Mesenchymal stem cell (in vitro differentiated cells and primary cell): ENCODE measurements around the gene PHRF1.

Experiments used
- DNase-seq: peaks from one replicate; pipeline ENCODE4 v3.0.0-alpha.2; 2013
- H2AFZ ChIP-seq: one replicate; pipeline ENCODE4 v1.6.1; 2013; ENCODE audit warnings: low read depth, mild to moderate bottlenecking, control low read depth, inconsistent platforms, low read length, moderate library complexity
- H2AK5ac ChIP-seq: 2 replicates; pipeline ENCODE4 v1.6.1; 2013; ENCODE audit warnings: low read length, moderate library complexity, mild to moderate bottlenecking, inconsistent platforms; ENCODE audit not compliant: severe bottlenecking
- H2BK120ac ChIP-seq: one replicate; pipeline ENCODE4 v1.6.1; 2013; ENCODE audit warnings: low read depth, mild to moderate bottlenecking, inconsistent platforms, low read length, moderate library complexity
- H2BK12ac ChIP-seq, 2 experiments: one replicate each; pipeline ENCODE4 v1.6.1; 2013; ENCODE audit warnings: inconsistent platforms in 2 of 2, low read length in 2 of 2, mild to moderate bottlenecking in 2 of 2, moderate library complexity in 2 of 2, control low read depth in 1 of 2
- H2BK15ac ChIP-seq: one replicate; pipeline ENCODE4 v1.6.1; 2013; ENCODE audit warnings: mild to moderate bottlenecking, low read depth, inconsistent platforms; ENCODE audit not compliant: poor library complexity, severe bottlenecking
- H2BK5ac ChIP-seq: 2 replicates; pipeline ENCODE4 v1.6.1; 2013; ENCODE audit warnings: low read depth, mild to moderate bottlenecking, low read length, control low read depth, inconsistent platforms; ENCODE audit not compliant: poor library complexity, severe bottlenecking
- H3K14ac ChIP-seq, 2 experiments: one replicate each; pipeline ENCODE4 v1.6.1; 2013; ENCODE audit warnings: inconsistent platforms in 2 of 2, low read length in 2 of 2, control low read depth in 1 of 2, mild to moderate bottlenecking in 1 of 2, moderate library complexity in 1 of 2
- H3K18ac ChIP-seq, 2 experiments: one replicate each; pipeline ENCODE4 v1.6.1; 2013; ENCODE audit warnings: inconsistent platforms in 2 of 2, low read length in 2 of 2, control low read depth in 1 of 2, low read depth in 1 of 2, mild to moderate bottlenecking in 1 of 2
- H3K23ac ChIP-seq, 2 experiments: one replicate each; pipeline ENCODE4 v1.6.1; 2013; ENCODE audit warnings: inconsistent platforms in 2 of 2, low read length in 2 of 2, mild to moderate bottlenecking in 2 of 2, moderate library complexity in 2 of 2, control low read depth in 1 of 2
- H3K27ac ChIP-seq: 2 replicates; pipeline ENCODE4 v1.5.1; 2013; ENCODE audit warnings: mild to moderate bottlenecking, moderate library complexity, low read length, control low read depth, inconsistent platforms; ENCODE audit not compliant: poor library complexity, severe bottlenecking
- H3K27me3 ChIP-seq, 2 experiments: 2 replicates each; pipeline versions ENCODE4 v1.6.1 to v1.7.0; 2013; ENCODE audit warnings: low read length in 2 of 2, mild to moderate bottlenecking in 2 of 2, moderate library complexity in 2 of 2, control low read depth in 1 of 2, inconsistent platforms in 1 of 2; ENCODE audit not compliant: control insufficient read depth in 1 of 2, insufficient read depth in 1 of 2
- H3K36me3 ChIP-seq, 2 experiments: 2 replicates each; pipeline versions ENCODE4 v1.6.1 to v1.7.0; 2013; ENCODE audit warnings: low read length in 2 of 2, control low read depth in 1 of 2, inconsistent platforms in 1 of 2, low read depth in 1 of 2, mild to moderate bottlenecking in 1 of 2; ENCODE audit not compliant: insufficient read depth in 2 of 2, control insufficient read depth in 1 of 2
- H3K4ac ChIP-seq, 2 experiments: one replicate each; pipeline ENCODE4 v1.6.1; 2013; ENCODE audit warnings: inconsistent platforms in 2 of 2, low read length in 2 of 2, mild to moderate bottlenecking in 2 of 2, moderate library complexity in 2 of 2, control low read depth in 1 of 2, low read depth in 1 of 2
- H3K4me1 ChIP-seq: 2 replicates; pipeline ENCODE4 v1.6.1; 2013; ENCODE audit warnings: low read depth, low read length, control low read depth; ENCODE audit not compliant: control insufficient read depth, insufficient read depth
- H3K4me2 ChIP-seq: 2 replicates; pipeline ENCODE4 v1.6.1; 2013; ENCODE audit warnings: low read length, mild to moderate bottlenecking, inconsistent platforms; ENCODE audit not compliant: poor library complexity, severe bottlenecking
- H3K4me3 ChIP-seq, 2 experiments: 2 replicates each; pipeline versions ENCODE4 v1.5.1 to v1.7.0; 2013; ENCODE audit warnings: low read length in 2 of 2, mild to moderate bottlenecking in 2 of 2, control low read depth in 1 of 2, low read depth in 1 of 2; ENCODE audit not compliant: insufficient read depth in 1 of 2
- H3K79me1 ChIP-seq: replicated peaks from 2 replicates; pipeline ENCODE4 v1.6.1; 2013; ENCODE audit warnings: mild to moderate bottlenecking, control low read depth, low read length, inconsistent platforms; ENCODE audit not compliant: poor library complexity, severe bottlenecking
- H3K9ac ChIP-seq: 2 replicates; pipeline ENCODE4 v1.7.0; 2013; ENCODE audit warnings: mild to moderate bottlenecking, low read length, moderate library complexity
- H3K9me3 ChIP-seq: 2 replicates; pipeline ENCODE4 v1.7.0; 2013; ENCODE audit warnings: mild to moderate bottlenecking, low read length; ENCODE audit not compliant: control insufficient read depth
- H4K8ac ChIP-seq: one replicate; pipeline ENCODE4 v1.6.1; 2013; ENCODE audit warnings: inconsistent platforms, mild to moderate bottlenecking, low read length, moderate library complexity
- H4K91ac ChIP-seq: one replicate; pipeline ENCODE4 v1.6.1; 2013; ENCODE audit warnings: mild to moderate bottlenecking, low read length, inconsistent platforms
- WGBS: methylation state at CpG from one replicate; pipeline ENCODE4 v1.1.7; 2013; ENCODE audit warnings: mixed read lengths; 5-methylcytosine and 5-hydroxymethylcytosine counted together

PHRF1 gene

DNA sequence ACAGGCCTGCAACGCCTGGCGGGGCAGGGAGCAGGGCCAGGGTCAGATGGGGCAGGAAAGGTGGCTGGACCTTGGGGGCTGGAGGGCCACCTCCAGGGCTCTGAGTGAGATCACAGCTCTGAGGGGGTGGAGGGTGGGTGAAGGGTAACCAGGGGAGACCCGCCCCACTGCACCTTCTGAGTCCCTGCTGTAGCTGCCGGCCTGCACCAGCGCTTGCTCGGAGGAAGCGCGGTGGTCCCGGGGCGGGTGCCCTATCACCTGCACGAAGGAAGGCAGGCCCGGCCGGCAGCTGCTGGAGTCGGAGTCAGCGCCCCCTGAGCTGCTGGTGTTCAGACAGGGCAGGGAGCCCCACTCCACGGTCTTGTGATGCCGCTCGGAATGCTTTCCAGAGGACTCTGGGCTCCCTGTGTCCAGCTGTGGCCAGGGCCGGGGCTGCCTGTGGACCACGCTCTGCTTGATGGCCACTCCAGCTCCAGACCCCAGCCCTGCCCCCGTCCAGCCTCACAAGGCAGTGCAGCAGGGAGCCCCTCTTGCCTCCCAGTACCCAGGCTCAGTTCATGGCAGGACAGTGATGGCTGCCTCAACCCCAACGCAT, 19.5 kb upstream of the PHRF1 start:
- Histone ChIP-seq H3K4me1 (peaks cover 30% of the 10 kb centered on the region), H3K27ac (no peak overlapping the region), H3K23ac (no peak overlapping the region), H3K36me3 (no peaks in the 10 kb centered on the region), H3K9ac (no peak overlapping the region), H2BK12ac (no peak overlapping the region), H2BK120ac (no peak overlapping the region), H2AFZ (no peak overlapping the region), H3K18ac (no peak overlapping the region), H4K8ac (no peak overlapping the region), H3K4me3 (no peak overlapping the region), H2AK5ac (no peak overlapping the region), H3K9me3 (no peaks in the 10 kb centered on the region), H3K14ac (no peak overlapping the region), H3K79me1 (peaks cover 2% of the 10 kb centered on the region), H2BK5ac (no peak overlapping the region), H3K27me3 (peaks cover 12 to 86% of the 10 kb centered on the region in 2 experiments), H2BK15ac (no peak overlapping the region), H4K91ac (no peak overlapping the region), H3K4ac (no peak overlapping the region), H3K4me2 (no peak overlapping the region)
- WGBS = 82% methylated on average over 22 of the region's 22 CpGs
- DNase-seq = no peak

DNA sequence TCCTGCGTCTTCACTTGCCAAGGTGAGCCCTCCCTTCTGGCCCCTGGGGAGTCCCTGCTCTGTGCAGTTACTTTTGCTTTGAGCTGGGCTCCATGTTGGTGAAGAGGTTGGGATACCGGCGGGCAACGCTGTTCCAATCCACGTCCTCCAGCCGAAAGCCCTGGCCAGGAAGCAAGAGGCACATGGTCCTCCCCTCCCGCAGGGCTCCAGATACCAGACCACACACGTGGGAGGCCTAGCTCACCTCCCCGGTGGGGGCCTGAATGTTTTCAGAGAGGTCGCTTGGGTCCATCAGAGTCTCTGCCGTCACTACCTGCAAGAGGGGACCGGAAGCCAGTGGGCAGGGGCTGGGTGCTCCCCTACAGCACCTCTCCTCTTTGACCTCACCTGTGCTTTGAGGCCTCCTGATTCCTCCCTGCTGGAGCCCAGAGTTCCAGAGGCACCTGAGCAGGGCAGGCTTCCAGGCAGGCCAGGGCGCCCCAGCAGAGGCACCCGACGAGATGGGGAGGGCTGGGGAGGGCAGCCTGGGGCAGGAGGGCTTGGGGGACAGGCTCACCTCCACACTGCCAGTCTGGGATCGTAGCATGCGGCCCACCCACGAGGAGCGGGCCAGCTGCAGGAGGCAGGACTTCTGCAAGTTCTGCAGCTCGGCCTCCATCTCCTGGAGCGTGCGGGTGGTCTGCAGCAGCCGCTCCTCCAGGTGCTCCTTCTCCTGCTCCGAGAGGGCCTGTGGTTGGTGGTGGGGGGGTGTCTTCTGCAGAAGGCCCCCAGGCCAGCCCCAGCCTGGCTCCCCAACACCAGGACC, 18.7 kb upstream of the PHRF1 start:
- Histone ChIP-seq H3K4ac (no peak overlapping the region), H3K27ac (no peak overlapping the region), H2AK5ac (no peak overlapping the region), H3K4me3 (no peak overlapping the region), H2BK15ac (no peak overlapping the region), H3K14ac (no peak overlapping the region), H2AFZ (no peak overlapping the region), H3K27me3 (peaks cover 12 to 84% of the 10 kb centered on the region in 2 experiments), H3K9me3 (no peaks in the 10 kb centered on the region), H3K4me1 (peaks cover 37% of the 10 kb centered on the region), H3K36me3 (peaks cover 0 to 7% of the 10 kb centered on the region in 2 experiments), H3K18ac (no peak overlapping the region), H4K91ac (no peak overlapping the region), H2BK12ac (no peak overlapping the region), H2BK5ac (no peak overlapping the region), H3K4me2 (no peak overlapping the region), H2BK120ac (no peak overlapping the region), H4K8ac (no peak overlapping the region), H3K9ac (no peak overlapping the region), H3K23ac (no peak overlapping the region), H3K79me1 (peaks cover 9% of the 10 kb centered on the region)
- no peak for DNase-seq
- 88% methylated on average over 20 of the region's 24 CpGs for WGBS

DNA sequence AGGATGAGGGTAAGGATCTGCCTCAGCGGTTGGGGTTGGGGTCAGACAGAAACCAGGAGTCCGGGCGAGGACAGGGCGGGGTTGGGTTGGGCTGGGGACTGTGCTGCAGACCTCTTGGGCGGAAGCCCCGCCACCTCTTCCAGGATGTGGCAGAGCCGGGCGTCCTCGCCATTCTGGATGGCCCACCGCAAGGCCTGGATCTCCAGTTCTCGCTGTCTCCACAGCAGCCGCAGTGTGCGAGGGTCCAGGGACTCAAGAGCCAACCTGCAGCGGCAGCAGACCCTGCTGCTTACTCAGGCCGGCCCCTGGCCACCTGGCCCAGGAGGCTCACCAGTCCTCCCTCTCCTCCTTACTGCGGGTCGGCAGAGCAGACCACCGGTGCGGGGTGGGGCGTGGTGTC, 17.8 kb upstream of the PHRF1 start:
- Histone ChIP-seq H3K18ac (no peak overlapping the region), H2AK5ac (no peak overlapping the region), H3K27ac (no peak overlapping the region), H3K4me2 (no peak overlapping the region), H3K4me1 (peaks cover 44% of the 10 kb centered on the region), H2BK15ac (no peak overlapping the region), H3K4me3 (no peak overlapping the region), H3K9ac (no peak overlapping the region), H2BK120ac (no peak overlapping the region), H2AFZ (no peak overlapping the region), H3K14ac (no peak overlapping the region), H3K36me3 (peaks cover 0 to 17% of the 10 kb centered on the region in 2 experiments), H2BK5ac (no peak overlapping the region), H3K4ac (no peak overlapping the region), H4K8ac (no peak overlapping the region), H3K9me3 (no peaks in the 10 kb centered on the region), H2BK12ac (no peak overlapping the region), H4K91ac (no peak overlapping the region), H3K27me3 (peaks cover 12 to 79% of the 10 kb centered on the region in 2 experiments), H3K23ac (no peak overlapping the region), H3K79me1 (peaks cover 15% of the 10 kb centered on the region)
- DNase-seq = no peak
- 83% methylated on average over 19 of the region's 20 CpGs for WGBS

DNA sequence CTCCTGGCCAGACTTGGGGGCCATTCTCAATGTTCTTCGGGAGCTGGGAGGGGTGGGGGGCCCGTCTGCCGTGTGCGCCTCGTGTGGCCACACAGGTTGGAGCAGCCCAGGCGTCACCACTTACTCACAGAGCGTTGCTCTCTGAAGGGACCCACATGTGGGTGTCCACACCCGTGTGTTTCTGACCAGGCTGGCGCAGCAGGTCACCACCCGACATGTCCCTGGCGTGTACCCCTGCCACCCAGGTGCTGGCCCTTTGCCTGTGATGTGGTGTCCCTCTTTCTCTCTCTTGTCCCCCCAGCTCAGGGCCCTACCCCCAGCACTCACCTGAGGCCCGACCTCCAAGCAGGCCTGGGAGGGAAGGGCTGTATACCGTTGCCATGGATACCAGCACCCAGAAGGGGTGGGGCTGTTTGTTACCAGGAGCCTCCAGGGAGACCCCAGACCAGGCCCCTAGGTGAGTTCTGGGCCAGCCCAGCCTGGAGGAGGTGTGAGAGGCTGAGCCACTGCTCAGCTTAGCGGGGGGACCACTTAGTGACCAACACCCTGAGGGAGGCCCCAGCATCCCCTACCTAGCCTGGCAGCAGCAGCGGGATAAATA, 17.1 kb upstream of the PHRF1 start:
- peaks cover 48% of the 10 kb centered on the region for H3K4me1 ChIP-seq
- H4K8ac ChIP-seq = no peak overlapping the region
- no peak overlapping the region for H3K14ac ChIP-seq
- no peak overlapping the region for H2BK120ac ChIP-seq
- H3K9ac ChIP-seq = no peak overlapping the region
- no peak overlapping the region for H2AK5ac ChIP-seq
- no peak overlapping the region for H3K27ac ChIP-seq
- H3K23ac ChIP-seq = no peak overlapping the region
- no peak overlapping the region for H3K18ac ChIP-seq
- peak overlapping the region; percentile 45 for H4K91ac ChIP-seq
- H3K9me3 ChIP-seq = no peaks in the 10 kb centered on the region
- H2BK5ac ChIP-seq = no peak overlapping the region
- no peak for DNase-seq
- peaks cover 16% of the 10 kb centered on the region for H3K79me1 ChIP-seq
- H3K27me3 ChIP-seq = peaks cover 12 to 78% of the 10 kb centered on the region in 2 experiments
- no peak overlapping the region for H3K4me2 ChIP-seq
- no peak overlapping the region for H3K4ac ChIP-seq
- H3K36me3 ChIP-seq = peaks cover 0 to 23% of the 10 kb centered on the region in 2 experiments
- H3K4me3 ChIP-seq = no peak overlapping the region
- H2BK15ac ChIP-seq = no peak overlapping the region
- H2AFZ ChIP-seq = no peak overlapping the region
- H2BK12ac ChIP-seq = peak overlapping the region in 1 of 2 experiments; percentile 14
- 85% methylated on average over 15 of the region's 15 CpGs for WGBS
